Measurements from ENCODE around the gene KCNJ18.
"Not testable (repeated sequence)": the region's sequence is repeated elsewhere in the genome, so short reads cannot be mapped to it uniquely, and the experiment has no call there.

The KCNJ18 gene

DNA sequence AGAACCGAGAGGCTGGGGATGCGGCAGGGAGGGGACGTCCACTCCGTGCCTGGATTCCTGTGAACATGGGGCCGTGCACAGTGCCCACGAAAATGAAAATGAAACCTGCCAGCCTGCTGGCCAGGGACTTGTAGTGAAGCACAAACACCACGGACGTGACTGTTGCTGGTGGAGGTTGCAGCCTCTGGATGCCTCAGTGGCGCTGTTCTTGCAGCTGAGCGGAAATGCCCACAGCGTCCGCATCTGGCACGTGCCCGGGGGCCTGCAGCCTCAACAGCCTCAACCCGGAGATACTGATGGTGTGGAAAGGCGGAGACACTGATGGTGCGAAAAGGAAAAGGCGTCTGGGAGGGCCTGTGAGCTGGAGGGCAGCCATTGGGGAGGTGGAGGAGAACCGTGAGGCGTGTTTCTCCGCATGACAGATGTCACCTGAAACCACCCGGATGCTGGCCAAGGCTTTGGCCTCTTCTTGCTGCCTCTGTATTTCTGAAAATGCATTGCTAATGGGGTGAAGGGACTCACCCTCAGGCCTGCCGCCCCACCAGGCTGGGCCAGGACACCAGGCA, 44.8 kb downstream of the KCNJ18 start:
- DNase-seq: not testable (repeated sequence)

DNA sequence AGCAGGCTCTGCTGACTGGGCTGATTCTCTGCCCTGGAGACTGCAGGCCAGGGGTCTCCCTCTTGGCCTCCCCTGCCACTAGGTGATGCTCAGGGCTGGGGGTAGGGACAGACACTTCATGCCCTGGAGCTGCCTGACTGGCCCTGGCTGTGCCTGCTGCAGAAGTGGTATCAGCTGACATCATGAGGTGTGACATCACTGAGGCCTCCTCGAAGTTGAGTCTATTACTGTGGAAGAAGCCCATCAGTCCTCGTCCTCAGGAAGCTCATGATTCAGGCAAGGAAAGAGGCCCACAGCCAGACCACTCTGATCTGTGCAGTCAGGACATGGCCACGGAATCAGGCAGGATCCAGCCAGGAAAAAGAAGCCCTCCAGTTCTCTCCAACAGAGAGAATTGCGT, 45.9 kb downstream of the KCNJ18 start:
- not testable (repeated sequence) for DNase-seq

DNA sequence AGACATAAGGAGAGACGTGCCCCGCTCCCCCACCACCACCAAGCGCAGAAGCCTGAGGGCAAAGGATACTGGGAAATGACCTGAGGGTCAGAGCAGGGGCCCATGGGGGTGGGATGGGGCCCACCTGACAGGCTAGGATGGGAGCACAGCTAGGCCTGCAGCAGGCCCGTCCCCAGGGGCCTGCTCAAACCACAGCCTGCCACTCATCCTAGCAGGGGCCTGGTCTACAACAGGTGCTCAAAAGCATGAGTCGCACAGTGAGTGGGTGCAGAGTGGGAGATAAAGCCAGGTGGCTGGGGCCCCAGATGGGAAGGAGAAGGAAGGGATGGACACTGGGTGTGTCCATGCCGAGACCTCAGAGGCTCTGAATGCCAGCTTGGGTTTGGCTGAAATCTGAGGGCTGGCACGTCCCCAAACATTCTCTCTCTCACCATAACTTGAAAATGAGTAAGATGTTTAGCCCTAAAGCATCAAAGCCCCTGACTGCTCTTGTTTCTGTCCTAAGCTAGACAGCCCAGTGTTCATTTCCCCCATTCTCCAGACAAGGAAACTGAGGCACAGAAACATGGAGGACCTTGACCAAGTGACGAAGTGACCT, 46.7 kb downstream of the KCNJ18 start:
- not testable (repeated sequence) for DNase-seq

DNA sequence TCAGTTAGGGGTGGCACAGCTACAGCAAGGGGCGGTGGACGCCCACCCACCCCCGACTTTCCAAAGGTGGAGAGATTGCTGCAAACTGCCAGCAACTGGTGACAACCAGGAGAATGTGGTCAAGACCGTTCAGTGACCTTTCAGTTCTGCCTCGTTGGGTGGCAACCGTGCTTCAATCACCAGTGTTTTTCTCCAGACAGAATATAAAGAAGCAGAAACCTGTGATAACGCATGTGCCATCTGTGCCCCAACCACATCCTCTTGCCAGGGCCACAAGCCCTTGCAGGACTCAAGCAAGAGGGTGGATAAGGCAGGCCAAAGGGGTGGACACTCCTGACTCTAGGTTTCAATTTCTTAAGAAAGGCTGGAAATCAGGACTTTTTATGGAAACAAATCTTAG, 47.2 kb downstream of the KCNJ18 start:
- not testable (repeated sequence) for DNase-seq

DNA sequence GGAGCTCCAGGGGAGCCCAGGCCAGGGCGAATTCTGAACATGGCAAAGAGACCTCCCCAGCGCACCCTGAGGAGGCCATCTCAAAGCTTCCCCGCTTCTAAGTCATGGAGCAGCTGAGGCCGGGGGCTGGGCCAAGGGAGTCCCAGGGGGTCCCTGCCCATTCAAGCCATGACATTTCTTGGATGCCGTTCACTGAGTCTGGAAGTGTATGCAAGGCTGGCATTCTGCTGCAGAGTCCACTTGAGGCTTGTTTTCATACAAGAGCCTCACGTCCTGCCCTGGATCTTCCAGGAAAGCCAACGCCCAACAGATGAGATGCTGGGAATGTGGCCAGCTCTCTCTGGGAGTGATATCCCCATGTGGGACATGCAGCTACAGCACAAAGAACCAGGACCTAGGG, 48.5 kb downstream of the KCNJ18 start:
- DNase-seq: not testable (repeated sequence)

DNA sequence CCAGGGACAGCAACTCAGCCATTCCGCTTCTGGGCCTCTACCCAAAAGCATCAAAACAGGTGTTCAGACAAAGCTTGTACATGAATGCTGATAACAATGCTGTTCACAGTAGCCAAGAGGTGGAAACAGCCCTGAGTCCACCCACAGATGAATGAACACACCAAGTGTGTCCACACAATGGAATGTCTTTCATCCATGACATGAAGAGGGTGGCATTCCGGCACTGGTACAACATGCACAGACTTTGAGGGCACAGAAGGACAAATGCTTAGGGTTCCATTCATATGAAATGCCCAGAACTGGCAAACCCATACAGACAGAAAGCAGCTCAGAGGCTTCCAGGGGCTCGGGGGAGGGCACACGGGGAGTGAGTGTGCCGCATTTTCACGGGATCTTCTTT, 49.2 kb downstream of the KCNJ18 start:
- not testable (repeated sequence) for DNase-seq

DNA sequence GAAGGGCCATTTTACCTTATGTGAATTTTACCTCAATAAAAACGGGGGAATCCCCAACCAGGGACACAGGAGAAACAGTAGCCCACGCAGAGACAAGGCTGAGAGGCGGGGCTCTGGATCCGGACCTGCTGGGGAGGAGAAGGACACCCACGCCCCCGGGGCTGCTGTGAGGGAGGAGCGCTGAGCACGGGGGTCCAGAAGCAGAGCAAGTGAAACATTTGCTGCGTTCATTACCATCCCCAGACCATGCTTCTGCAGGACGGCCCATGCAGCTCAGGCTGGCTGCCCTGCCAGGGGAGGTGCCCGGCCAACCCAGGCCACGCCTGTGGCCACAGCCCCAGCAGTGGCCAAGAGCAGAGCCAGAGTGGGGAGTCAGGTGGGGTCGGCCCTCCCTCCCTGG, 50.0 kb downstream of the KCNJ18 start:
- DNase-seq: no peak

DNA sequence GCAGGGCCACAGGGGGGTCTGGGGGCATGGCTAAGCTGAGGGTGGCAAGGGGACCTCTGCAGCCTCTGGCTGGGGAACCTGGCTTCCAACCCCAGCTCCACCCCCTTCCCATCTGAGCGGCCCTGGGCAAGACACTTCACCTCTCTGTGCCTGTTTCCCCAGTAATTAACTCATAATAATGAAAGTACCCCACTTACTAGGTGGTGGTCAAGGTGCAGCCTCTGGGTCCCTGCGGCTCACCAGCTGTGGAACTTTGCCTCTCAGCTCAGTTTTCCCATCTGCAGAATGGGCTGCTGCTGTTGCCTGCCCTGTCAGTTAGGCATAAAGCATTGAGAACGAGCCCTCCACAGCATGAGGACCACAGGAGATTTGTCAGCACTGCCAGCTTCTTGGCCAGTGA, 51.8 kb downstream of the KCNJ18 start:
- not testable (repeated sequence) for DNase-seq

DNA sequence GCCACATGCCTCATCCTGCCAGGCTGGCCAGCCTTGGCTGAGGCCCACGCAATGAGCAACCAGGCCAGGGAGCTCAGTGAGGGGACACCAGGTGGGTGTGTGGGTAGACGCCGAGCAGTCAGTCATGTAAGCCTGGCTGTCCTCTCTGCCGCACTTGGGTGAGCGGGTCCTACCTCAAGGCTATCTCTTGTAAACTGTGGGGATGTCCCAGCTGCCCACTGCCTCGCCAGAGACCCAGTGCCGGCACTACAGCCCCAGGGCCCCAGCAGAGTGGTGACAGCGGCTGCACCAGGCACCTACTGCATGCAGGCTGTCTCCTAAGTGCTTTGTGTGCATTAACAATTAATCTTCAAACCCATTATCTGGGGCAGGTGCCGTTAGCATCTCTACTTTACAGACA, 52.3 kb downstream of the KCNJ18 start:
- not testable (repeated sequence) for DNase-seq

DNA sequence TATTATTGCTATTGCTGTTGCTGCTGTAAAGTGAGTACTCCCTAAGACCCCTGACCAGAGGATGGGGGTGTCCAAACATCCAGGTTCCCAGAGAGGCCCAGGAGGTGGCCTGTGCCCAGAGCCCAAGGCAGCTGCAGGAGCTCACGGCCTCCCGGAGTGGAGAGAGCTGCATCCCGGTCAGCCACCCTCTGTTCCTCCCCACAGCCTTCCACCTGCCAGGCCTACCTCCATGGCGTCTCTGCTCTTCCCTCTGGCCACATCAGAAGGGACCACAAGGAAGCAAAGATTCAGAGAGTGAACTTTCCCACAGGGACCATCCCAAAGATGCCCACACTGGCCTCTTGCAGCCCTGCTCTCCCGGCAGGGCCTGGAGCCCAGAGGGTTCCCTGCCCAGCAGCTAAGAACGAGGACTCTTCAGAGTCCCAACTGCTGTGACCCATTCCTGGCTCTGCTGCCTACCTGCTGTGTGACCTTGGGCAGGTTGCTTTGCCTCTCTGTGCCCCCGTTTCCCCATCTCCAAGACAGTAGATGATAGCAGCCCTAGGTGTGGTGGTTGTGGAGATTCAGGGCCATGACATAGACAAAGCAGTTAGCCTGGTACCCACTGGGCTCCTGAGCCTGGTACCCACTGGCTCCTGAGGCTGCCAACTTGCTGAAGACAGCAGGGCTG, 53.2 kb downstream of the KCNJ18 start:
- DNase-seq: not testable (repeated sequence)

DNA sequence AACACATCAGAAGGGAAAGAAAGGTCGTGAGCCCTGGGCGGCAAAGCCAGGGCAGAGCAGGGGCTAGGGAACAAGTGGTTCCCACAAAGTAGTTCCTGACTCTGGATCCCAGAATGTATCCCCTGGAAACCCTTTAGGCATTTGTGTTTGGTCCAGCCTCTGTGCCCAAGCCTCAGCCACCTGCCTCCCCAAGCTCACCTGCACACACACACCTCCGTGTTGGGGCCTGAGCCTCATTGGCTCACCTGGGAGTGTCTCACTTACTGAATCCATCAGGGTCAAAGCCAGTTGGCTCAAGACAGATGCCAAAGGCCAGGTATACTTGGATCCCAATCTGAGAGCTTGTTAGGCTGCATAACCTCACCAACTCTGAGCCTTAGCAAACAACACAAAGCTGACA, 54.1 kb downstream of the KCNJ18 start:
- not testable (repeated sequence) for DNase-seq

DNA sequence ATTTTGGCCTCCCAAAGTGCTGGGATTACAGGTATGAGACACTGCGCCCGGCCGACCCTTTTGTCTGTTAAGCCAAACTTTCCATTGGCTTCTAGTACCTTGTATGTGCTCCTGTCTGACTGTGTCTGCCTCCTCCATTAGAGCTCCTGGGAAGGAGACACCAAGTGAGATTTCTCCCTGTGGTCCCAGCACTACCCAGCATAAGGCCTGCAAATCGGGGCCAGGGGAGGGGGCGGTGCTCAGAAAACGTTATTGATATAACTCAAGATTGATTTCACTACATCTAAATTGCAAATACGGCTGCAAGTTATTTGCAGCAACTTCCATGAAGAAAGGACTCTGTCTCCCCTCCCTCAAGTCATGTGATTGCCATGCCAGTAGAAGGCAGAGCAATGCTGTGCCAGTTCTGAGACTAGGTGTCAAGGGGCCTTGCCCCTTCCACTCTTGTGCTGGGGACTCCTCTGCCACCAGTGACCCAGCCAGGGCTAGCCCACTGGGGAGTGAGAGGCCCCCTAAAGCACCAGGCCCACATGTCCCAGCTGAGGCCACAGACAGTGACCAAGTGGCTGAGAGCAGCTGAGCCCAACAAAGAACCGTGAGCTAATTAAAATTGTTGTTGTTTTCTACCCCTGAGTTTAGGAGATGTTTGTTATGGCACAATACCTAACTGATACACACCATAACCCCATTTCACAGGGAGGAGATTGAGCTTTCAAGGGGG, 55.0 kb downstream of the KCNJ18 start:
- DNase-seq: not testable (repeated sequence)

DNA sequence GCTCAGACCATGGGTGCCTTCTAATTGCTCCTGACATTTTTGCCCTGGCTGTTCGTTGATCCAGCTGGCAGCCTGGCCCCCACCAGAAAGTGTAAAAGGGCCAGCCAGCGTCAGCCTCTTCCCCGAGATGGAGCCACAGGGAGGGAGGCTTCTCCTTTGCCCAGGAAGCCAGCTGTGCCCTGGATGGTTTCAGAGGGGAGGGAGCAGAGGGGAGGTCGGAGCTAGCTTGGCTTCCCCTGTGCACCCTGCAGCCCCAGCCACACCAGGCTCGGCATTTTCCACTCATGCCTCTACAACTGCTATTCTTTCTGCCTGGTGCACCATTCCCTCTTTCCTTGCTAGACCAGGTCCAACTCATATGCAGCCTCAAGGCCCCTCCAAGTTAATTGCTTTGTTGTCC, 56.4 kb downstream of the KCNJ18 start:
- not testable (repeated sequence) for DNase-seq

DNA sequence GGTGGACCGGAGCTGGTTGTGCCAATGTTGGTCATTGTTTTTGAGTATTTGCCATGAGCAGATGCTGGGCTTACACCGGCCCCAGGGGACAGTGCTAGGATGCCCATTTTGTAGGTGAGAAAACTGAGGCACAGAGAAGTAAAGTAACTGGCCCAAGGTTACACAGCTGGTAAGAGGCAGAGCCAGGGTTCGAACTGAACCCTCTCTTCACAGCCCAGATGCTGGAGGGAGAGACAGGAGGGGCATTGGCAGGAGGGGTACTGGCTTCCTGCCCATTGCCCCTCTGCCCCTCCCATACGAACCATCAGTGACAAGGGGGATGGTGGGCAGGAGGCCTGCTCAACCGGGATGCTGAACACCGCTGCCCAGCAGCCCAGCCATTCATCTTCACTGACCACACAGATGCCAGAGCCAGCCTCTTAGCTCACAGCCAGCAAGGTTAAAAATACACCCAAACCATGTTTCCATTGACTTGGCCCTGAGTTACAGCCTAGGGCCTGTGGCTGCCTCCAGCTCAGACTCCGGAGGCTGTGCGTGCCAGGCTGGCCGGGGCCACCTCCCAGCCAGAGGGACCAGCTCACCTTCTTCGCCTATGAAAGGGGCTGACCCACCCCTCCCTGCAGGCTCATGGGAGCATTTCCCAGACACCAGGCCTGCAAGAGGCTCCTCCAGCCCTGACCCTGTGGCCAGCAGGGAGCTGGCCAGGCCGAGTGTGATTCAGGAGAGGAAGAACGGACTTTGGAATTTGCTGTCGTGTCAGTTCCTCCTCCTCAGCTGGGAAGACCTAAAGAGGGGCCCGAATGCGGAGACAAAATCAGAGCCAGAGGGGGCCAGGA, 57.6 kb downstream of the KCNJ18 start:
- DNase-seq: not testable (repeated sequence)

DNA sequence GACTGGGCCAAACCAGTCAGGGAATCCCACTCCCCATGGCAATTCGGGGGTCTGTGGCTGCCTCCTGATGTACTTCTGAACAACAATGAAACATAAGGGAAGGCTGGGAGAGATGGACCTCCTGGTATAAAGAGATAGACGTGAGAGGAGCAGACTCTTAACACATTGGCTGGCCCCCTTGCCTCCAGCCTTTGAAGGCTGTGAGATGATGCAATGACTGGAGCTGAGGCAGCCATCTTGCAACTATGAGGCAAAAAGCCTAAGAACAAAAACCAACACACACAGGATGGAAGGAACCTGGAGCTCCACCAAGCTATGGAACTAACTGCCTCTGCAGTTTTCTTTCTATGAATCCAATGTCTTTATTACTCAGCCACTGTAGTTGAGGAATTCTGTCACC, 58.8 kb downstream of the KCNJ18 start:
- not testable (repeated sequence) for DNase-seq

Data from T-helper 1 cell (primary cell).